Trophoblast cell (in vitro differentiated cells and primary cell): Measurements from ENCODE around the gene ICA1.

Experiments
- DNase-seq, 2 donors: peaks; one replicate each; pipeline ENCODE4 v3.0.0-alpha.2; 2016
- H2AFZ ChIP-seq: 2 replicates; pipeline ENCODE4 v1.6.1; 2013; ENCODE audit warnings: low read length, moderate library complexity, mild to moderate bottlenecking; ENCODE audit not compliant: insufficient read depth, poor library complexity
- H2AK5ac ChIP-seq: 2 replicates; pipeline ENCODE4 v1.6.1; 2013; ENCODE audit warnings: mild to moderate bottlenecking, low read length
- H2BK120ac ChIP-seq: 2 replicates; pipeline ENCODE4 v1.6.1; 2013; ENCODE audit warnings: low read length, mild to moderate bottlenecking, moderate library complexity; ENCODE audit not compliant: insufficient read depth, poor library complexity
- H2BK12ac ChIP-seq: 2 replicates; pipeline ENCODE4 v1.6.1; 2013; ENCODE audit warnings: mild to moderate bottlenecking, low read length, moderate library complexity
- H2BK5ac ChIP-seq: 2 replicates; pipeline ENCODE4 v1.6.1; 2013; ENCODE audit warnings: low read length, low read depth, moderate library complexity, mild to moderate bottlenecking; ENCODE audit not compliant: poor library complexity
- H3K14ac ChIP-seq: 2 replicates; pipeline ENCODE4 v1.6.1; 2013; ENCODE audit warnings: mild to moderate bottlenecking, low read length
- H3K18ac ChIP-seq: 2 replicates; pipeline ENCODE4 v1.6.1; 2013; ENCODE audit warnings: mild to moderate bottlenecking, low read length
- H3K23ac ChIP-seq: 2 replicates; pipeline ENCODE4 v1.6.1; 2013; ENCODE audit warnings: low read length
- H3K27ac ChIP-seq: 2 replicates; pipeline ENCODE4 v1.5.1; 2013; ENCODE audit warnings: low read depth, mild to moderate bottlenecking, inconsistent platforms, low read length, moderate library complexity
- H3K27me3 ChIP-seq: 2 replicates; pipeline ENCODE4 v1.6.1; 2013; ENCODE audit warnings: inconsistent platforms, mild to moderate bottlenecking, low read length, moderate library complexity; ENCODE audit not compliant: insufficient read depth
- H3K36me3 ChIP-seq, 2 experiments: 1 replicate in 1 of 2; 2 replicates in 1 of 2; pipeline ENCODE4 v1.6.1; 2013; ENCODE audit warnings: low read length in 2 of 2, mild to moderate bottlenecking in 2 of 2, moderate library complexity in 1 of 2; ENCODE audit not compliant: insufficient read depth in 2 of 2, control insufficient read depth in 1 of 2
- H3K4ac ChIP-seq: 2 replicates; pipeline ENCODE4 v1.6.1; 2013; ENCODE audit warnings: low read depth, mild to moderate bottlenecking, low read length, moderate library complexity
- H3K4me1 ChIP-seq, 2 experiments: 1 replicate in 1 of 2; 2 replicates in 1 of 2; pipeline ENCODE4 v1.6.1; 2013; ENCODE audit warnings: low read length in 2 of 2, mild to moderate bottlenecking in 2 of 2, moderate library complexity in 1 of 2; ENCODE audit not compliant: insufficient read depth in 2 of 2, control insufficient read depth in 1 of 2
- H3K4me2 ChIP-seq: 2 replicates; pipeline ENCODE4 v1.6.1; 2013; ENCODE audit warnings: inconsistent platforms, mild to moderate bottlenecking, low read length, moderate library complexity
- H3K4me3 ChIP-seq: 2 replicates; pipeline ENCODE4 v1.5.1; 2013; ENCODE audit warnings: mild to moderate bottlenecking, low read depth, low read length, inconsistent platforms
- H3K79me1 ChIP-seq: one replicate; pipeline ENCODE4 v1.6.1; 2013; ENCODE audit warnings: low read length
- H3K79me2 ChIP-seq: 2 replicates; pipeline ENCODE4 v1.6.1; 2013; ENCODE audit warnings: low read length, mild to moderate bottlenecking; ENCODE audit not compliant: control insufficient read depth, insufficient read depth, poor library complexity
- H3K9ac ChIP-seq: 2 replicates; pipeline ENCODE4 v1.6.1; 2013; ENCODE audit warnings: mild to moderate bottlenecking, low read length
- H3K9me3 ChIP-seq: 2 replicates; pipeline ENCODE4 v1.6.1; 2013; ENCODE audit warnings: low read depth, mild to moderate bottlenecking, control low read depth, inconsistent platforms, low read length; ENCODE audit not compliant: insufficient read depth
- H4K12ac ChIP-seq: 2 replicates; pipeline ENCODE4 v1.6.1; 2013; ENCODE audit warnings: low read depth, mild to moderate bottlenecking, low read length, moderate library complexity
- H4K8ac ChIP-seq: 2 replicates; pipeline ENCODE4 v1.6.1; 2013; ENCODE audit warnings: low read depth, mild to moderate bottlenecking, low read length, moderate library complexity
- H4K91ac ChIP-seq: one replicate; pipeline ENCODE4 v1.6.1; 2013; ENCODE audit warnings: low read depth, mild to moderate bottlenecking, low read length, moderate library complexity
- WGBS: extraction: QIAGEN DNeasy Blood & Tissue Kit; methylation state at CpG from one replicate; pipeline ENCODE4 v1.1.7; 2013; ENCODE audit warnings: missing lambda C conversion rate; ENCODE audit not compliant: insufficient read length, insufficient coverage; ENCODE audit errors: extremely low coverage; 5-methylcytosine and 5-hydroxymethylcytosine counted together

Gene ICA1

DNA sequence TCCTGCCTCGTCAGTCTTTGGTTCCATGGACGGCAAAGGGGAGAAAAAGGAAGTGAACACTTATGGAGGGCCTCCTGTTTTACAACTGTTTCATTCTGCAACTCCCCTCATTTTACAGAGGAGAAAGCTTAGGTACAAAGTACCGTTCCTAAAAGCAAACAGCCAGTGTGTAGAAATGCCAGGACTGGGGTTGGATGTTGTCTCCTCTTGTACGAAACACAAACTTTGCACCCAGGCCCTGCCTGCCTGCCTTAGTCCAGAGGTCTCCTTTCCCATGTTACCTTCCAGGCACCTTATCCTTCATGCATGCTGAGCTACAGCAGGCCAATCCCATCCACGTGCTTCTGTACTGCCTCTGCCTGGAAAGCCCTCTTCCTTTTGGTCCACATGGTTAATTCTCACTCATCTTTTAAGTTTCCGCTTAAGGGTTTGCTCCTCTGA lies 86.0 kb downstream of the ICA1 start:
- Histone ChIP-seq H3K4me2 (no peak overlapping the region), H3K14ac (no peak overlapping the region)

DNA sequence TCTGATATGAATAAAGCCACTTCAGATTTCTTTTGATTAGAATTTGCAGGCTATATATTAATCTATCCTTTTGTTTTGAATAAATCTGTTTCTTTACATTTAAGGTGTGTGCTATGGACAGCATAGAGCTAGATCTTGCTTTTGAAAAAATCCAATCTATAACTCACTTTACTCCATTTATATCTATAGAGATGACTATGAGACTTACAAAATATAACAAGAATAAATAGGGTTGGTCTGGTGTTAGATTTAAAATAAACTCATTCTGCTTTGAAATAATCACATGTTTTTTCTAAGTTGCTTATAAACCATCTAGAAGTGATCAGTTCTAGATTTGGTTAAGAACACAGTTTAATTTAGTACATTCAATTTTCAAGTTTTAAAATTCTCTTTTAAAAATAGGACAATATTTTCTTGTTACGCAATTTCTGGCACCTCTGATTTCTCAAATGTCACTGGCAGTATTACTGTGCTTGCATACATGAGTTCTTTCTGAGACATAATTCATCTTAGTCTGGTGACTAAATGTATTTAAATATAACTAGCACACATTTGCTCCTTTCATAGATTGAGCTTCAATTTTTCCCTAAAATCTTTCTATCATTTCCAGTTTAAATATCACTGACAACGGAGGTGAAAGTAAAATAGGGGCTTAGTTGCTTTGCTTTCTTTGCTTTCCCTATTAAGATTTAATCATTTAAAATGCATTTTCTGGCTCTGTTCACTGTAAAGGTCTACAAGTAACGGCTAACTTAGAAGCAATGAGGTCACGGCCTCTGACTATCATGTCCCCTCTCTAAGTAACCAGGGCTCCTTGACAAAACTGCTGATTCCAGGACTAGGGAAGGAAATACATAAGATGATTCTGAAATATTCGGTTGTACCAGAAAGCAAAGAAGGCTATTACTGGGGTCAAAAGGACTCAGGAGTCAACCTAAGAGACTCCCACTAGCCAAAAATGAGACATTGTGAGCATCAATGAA lies 89.3 kb downstream of the ICA1 start:
- Histone ChIP-seq H2AK5ac (no peak overlapping the region), H3K4ac (no peak overlapping the region), H3K79me2 (no peaks in the 10 kb centered on the region), H3K9ac (no peak overlapping the region), H3K27me3 (no peaks in the 10 kb centered on the region), H3K4me3 (no peak overlapping the region), H3K14ac (no peak overlapping the region), H3K18ac (no peak overlapping the region), H3K79me1 (no peaks in the 10 kb centered on the region), H4K91ac (no peak overlapping the region), H3K4me1 (no peaks in the 10 kb centered on the region), H4K8ac (no peak overlapping the region), H4K12ac (no peak overlapping the region), H2BK12ac (no peak overlapping the region), H2BK5ac (no peak overlapping the region), H3K27ac (no peak overlapping the region), H2BK120ac (no peak overlapping the region), H2AFZ (no peak overlapping the region), H3K4me2 (no peak overlapping the region), H3K23ac (no peak overlapping the region), H3K36me3 (no peaks in the 10 kb centered on the region), H3K9me3 (no peaks in the 10 kb centered on the region)
- DNase-seq, result no peak
- WGBS, result no CpG with 5 or more reads among the region's 5 CpGs

More for the DNA sequence above, 86.0 kb downstream of the ICA1 start:
- no peak overlapping the region for H2BK5ac ChIP-seq
- no peak overlapping the region for H4K91ac ChIP-seq
- no peaks in the 10 kb centered on the region for H3K4me1 ChIP-seq
- H2BK12ac ChIP-seq, result no peak overlapping the region
- H3K27ac ChIP-seq, result no peak overlapping the region
- H2BK120ac ChIP-seq, result no peak overlapping the region
- H3K18ac ChIP-seq, result no peak overlapping the region
- H3K79me2 ChIP-seq, result no peaks in the 10 kb centered on the region
- H2AK5ac ChIP-seq, result no peak overlapping the region
- no peaks in the 10 kb centered on the region for H3K9me3 ChIP-seq
- no peak overlapping the region for H2AFZ ChIP-seq
- H4K8ac ChIP-seq, result no peak overlapping the region
- no peaks in the 10 kb centered on the region for H3K27me3 ChIP-seq
- no peak overlapping the region for H3K9ac ChIP-seq
- no CpG with 5 or more reads among the region's 6 CpGs for WGBS
- H3K79me1 ChIP-seq, result no peaks in the 10 kb centered on the region
- H3K4me3 ChIP-seq, result no peak overlapping the region
- no peak overlapping the region for H3K4ac ChIP-seq
- no peak for DNase-seq
- no peaks in the 10 kb centered on the region for H3K36me3 ChIP-seq
- H3K23ac ChIP-seq, result peak overlapping the region; percentile 71
- H4K12ac ChIP-seq, result no peak overlapping the region

DNA sequence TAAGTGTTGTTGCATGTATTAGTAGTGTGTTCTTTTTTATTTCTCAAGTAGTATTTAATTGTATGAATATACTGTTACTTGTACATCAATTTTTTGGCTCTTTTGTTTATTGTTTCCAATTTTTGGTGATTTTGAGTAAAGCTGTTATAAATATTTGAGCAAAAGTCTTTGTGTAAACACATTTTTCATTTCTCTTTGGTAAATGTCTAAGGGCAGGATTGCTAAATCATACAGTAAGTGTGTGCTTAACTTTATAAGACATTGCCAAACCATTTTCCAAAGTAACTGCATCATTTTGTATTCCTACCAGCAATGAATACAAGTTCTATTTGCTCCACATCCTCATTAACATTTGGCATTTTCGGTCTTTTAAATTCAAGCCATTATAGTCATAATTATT lies 92.8 kb downstream of the ICA1 start:
- H2BK120ac ChIP-seq, result no peak overlapping the region
- no CpG with 5 or more reads among the region's 1 CpG for WGBS
- H3K79me1 ChIP-seq, result no peaks in the 10 kb centered on the region
- H2AK5ac ChIP-seq, result no peak overlapping the region
- no peak overlapping the region for H2BK12ac ChIP-seq
- H4K12ac ChIP-seq, result no peak overlapping the region
- no peaks in the 10 kb centered on the region for H3K79me2 ChIP-seq
- H3K18ac ChIP-seq, result no peak overlapping the region
- H3K4ac ChIP-seq, result no peak overlapping the region
- no peak overlapping the region for H4K8ac ChIP-seq
- no peak overlapping the region for H3K4me3 ChIP-seq
- H3K9me3 ChIP-seq, result no peaks in the 10 kb centered on the region
- no peaks in the 10 kb centered on the region for H3K4me1 ChIP-seq
- H2AFZ ChIP-seq, result no peak overlapping the region
- H3K14ac ChIP-seq, result no peak overlapping the region
- H3K9ac ChIP-seq, result no peak overlapping the region
- no peaks in the 10 kb centered on the region for H3K36me3 ChIP-seq
- DNase-seq, result no peak
- no peak overlapping the region for H3K4me2 ChIP-seq
- no peak overlapping the region for H3K27ac ChIP-seq
- no peak overlapping the region for H3K23ac ChIP-seq
- H2BK5ac ChIP-seq, result no peak overlapping the region
- no peaks in the 10 kb centered on the region for H3K27me3 ChIP-seq
- no peak overlapping the region for H4K91ac ChIP-seq

DNA sequence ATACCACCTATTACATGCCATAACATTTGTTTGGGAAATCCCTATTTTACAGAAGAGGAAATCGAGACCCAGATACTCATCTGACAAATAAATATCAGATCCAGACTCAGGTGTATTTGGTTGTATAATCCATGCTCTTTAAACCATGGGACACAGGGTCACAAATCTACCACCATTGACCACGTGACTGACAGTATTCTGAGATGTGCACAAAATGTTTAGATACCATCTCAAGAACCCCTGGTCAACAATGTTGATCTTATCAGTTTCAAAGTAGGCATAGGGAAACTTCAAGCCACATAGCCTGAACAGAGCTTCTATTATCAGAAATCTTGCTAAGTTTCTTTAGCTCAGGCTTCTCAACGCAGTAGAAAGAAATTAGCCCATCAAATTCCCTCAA lies 93.6 kb downstream of the ICA1 start:
- Histone ChIP-seq H3K36me3 (no peaks in the 10 kb centered on the region), H2BK5ac (no peak overlapping the region), H3K23ac (no peak overlapping the region), H3K4ac (no peak overlapping the region), H3K4me3 (no peak overlapping the region), H3K9ac (no peak overlapping the region), H3K27me3 (no peaks in the 10 kb centered on the region), H3K79me1 (no peaks in the 10 kb centered on the region), H3K14ac (no peak overlapping the region), H3K4me2 (no peak overlapping the region), H4K8ac (no peak overlapping the region), H2BK12ac (no peak overlapping the region), H2AK5ac (no peak overlapping the region), H3K4me1 (no peaks in the 10 kb centered on the region), H3K79me2 (no peaks in the 10 kb centered on the region), H3K18ac (no peak overlapping the region), H4K12ac (no peak overlapping the region), H3K27ac (no peak overlapping the region), H2AFZ (no peak overlapping the region), H3K9me3 (no peaks in the 10 kb centered on the region), H2BK120ac (no peak overlapping the region), H4K91ac (no peak overlapping the region)
- no peak for DNase-seq
- no CpG with 5 or more reads among the region's 3 CpGs for WGBS
